GM11168 (cell line): ENCODE results near the gene AHNAK.
"Not testable (repeated sequence)": the region's sequence is repeated elsewhere in the genome, so short reads cannot be mapped to it uniquely, and the experiment has no call there.

Experiments
- in situ Hi-C: fragments of 300-500 bp; cut with MboI; formaldehyde crosslinking; loops from one replicate; pipeline ENCODE4 v1.12.0; 2022; ENCODE audit warnings: low sequenced_read_pairs; ENCODE audit not compliant: unreplicated experiment

Gene AHNAK

DNA sequence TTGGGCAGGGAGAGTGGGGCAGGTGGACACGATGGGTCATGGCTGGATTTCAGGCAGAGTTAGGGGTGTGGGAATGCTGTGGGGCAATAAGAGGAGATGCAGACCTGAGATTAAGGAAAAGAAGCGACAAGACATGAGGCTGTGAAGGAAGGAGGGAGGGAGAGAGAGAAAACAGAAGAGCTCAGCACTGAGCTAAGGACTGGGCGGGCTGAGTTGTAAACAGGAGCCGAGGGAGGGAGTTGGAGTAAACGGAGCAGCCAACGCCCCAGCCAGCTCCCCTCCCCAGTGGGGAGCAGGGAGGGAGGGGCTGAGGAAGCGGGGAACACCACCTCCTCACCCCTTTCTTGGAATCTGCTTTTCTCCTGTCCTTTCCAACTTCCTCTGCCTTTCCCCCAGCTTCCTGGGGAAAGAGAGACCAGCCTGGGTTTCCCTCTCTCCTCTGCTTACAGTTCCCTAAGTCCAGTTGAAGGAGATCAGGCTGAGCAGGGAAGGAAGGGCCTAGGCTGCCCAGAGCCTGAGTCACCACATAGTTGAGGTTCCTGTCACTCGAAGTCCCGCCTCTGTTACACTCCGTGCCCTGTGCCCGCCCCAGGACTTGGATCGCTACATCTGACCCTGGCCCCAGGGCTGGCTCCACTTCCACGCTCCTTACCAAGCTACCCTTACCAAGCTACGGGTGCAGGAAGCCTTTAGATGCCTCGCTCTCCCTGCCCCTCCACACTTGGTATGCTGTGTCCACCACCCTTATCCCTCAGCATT is 6.7 kb upstream of the AHNAK start:
- in situ Hi-C loops: no loop called here

GRCh38 chr11:62552485-62553079 is 6.0 kb upstream of the AHNAK start:
- in situ Hi-C loops: no loop called here

- in situ Hi-C loops: not testable (repeated sequence)
Measured at GRCh38 chr11:62550478-62550877, 3.9 kb upstream of the AHNAK start.

GRCh38 chr11:62548545-62549335 is 2.1 kb upstream of the AHNAK start:
- in situ Hi-C loops: no loop called here

GRCh38 chr11:62547691-62548281 is 1.2 kb upstream of the AHNAK start:
- in situ Hi-C loops: no loop called here

DNA sequence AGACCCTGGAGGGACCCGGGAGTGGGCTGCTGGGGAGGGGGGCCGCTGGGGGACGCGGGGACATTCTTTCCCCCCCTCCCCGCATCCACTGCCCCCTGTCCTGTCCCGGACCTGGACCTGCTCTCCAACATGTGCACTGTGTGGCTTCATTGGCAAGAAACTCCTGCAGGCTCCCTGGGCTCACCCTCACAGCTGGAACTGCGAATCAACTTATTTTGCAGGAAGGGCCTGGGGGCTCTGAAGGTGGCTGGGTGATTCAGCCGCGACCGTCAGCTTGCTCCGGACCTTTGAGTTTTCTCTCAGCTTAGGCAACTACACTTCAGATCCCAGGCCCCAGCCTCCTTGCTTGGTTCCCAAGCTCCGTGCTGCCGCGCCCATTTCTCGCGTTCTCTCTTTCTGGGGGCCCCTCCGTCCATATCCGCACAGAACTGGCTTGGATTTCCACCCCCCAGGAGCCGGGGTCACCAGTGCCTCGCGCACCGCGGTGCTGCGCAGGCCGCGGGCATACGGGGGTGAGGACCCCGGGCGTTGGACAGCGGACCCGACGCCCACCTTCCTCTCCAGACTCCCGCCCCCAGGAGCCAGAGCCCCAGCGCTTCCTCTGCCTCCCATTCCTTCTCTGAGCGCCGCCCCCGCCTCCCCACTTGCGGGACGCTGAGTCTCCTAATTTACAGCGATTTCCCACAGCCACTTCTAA is 471 bp upstream of the AHNAK start:
- in situ Hi-C loops: no loop called here

- in situ Hi-C loops: no loop called here
Measured at GRCh38 chr11:62545437-62546243, 966 bp downstream of the AHNAK start.

DNA sequence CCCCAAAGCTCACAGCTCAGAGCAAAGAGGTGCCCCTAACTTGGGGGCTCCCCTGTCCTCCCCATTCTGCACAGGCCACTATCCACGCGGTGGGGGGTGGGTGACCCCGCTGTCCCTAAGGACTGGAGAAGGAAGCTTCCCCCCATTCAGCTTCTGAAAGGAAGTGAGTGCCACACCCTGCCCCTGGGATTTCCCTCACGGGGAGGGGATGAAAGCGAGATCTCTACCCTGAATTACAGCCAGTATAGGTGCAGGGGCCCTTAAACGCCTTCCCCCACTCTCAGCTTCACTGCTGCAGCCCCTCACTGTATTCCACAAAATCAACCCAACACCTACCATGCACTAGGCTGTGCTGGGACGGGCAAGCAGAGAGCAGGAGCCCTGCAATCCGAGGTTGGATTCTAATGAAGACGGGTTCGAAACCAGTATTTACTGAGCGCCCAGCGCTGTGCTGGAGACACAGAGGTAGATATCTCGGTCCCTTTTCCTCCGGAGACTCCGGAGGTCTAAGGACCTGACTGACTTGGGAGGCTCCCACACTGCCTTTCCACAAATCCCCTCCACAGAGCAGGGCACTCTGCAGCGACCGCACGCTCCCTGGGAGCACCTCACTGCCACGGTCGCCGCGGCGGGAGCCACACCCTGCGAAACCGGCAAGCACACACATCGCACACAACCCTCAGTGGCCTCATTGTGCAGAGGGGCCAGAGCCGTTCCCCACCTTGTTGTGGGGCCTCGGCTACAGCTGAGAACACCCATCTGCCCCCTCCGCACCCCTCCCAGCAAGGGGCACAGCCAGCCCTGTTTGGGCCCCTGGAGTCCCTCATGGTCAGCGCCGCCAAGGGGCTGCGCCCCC is 1.8 kb downstream of the AHNAK start:
- in situ Hi-C loops: no loop called here

DNA sequence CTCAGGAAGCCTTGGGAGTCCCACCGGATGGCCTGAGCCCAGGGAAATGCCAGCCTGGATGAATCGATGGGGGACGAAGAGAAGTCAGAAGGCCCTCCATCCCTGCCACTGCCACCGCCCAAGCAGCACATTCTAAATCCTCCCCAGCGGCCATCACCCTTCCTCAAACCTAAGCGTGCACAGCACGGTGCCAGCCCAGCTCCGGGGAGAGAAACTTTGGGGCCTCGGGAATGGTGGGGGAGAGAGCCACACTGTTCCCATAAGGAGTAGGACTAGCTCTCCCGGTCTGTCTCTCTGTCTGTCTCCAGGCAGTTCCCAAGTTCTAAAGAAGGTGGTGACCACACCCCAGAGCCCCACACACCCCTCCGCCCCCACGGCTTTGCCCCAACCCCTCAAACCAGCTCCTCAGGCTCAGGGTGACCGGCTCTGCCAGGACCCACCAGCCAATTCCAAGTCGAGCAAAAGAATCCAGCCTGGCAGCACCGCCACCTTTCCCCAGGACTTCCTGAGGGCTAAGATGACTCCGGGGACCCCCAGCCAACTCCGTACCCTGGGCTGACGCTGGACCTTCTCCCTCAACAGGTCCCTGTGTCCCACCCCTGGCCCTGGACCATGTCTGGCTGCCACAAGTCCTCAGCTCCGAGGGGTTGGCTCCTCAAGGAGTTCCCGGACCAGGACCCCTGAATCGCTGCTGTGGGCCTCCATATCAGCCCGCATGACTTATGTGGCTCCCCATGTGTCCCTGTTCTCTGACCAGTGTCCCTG is 2.7 kb downstream of the AHNAK start:
- in situ Hi-C loops: no loop called here

GRCh38 chr11:62542750-62543567 is 3.6 kb downstream of the AHNAK start:
- in situ Hi-C loops: no loop called here

DNA sequence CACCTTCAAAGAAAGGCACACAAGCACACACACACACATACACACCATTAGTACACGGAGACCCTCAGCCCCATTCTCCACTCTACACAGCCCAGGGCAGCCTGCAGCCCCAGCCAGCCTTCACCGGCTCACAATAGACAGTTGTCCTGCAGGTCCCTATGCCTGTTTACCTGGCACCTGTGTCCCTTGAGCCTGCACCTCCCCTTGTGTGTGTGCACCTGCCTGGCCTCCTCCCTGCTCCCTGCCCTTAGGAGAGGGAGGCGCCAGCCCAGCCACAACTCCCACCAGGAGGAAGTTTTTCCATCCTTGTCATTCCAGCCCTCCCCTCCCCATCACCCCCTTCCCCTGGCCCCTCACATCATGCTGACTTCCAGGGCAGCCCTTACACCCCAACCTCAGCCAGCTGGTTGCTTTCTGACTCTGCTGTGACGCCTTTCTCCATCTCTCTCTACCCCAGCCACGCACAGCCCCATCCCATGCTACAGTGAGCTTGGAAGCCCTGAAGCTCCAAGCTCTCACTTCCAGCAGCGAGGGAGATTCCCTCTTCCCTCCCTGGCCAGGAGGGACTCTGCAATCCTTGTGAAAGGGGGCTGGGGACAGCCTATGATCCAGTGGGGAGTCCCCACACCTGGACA is 4.4 kb downstream of the AHNAK start:
- in situ Hi-C loops: no loop called here

DNA sequence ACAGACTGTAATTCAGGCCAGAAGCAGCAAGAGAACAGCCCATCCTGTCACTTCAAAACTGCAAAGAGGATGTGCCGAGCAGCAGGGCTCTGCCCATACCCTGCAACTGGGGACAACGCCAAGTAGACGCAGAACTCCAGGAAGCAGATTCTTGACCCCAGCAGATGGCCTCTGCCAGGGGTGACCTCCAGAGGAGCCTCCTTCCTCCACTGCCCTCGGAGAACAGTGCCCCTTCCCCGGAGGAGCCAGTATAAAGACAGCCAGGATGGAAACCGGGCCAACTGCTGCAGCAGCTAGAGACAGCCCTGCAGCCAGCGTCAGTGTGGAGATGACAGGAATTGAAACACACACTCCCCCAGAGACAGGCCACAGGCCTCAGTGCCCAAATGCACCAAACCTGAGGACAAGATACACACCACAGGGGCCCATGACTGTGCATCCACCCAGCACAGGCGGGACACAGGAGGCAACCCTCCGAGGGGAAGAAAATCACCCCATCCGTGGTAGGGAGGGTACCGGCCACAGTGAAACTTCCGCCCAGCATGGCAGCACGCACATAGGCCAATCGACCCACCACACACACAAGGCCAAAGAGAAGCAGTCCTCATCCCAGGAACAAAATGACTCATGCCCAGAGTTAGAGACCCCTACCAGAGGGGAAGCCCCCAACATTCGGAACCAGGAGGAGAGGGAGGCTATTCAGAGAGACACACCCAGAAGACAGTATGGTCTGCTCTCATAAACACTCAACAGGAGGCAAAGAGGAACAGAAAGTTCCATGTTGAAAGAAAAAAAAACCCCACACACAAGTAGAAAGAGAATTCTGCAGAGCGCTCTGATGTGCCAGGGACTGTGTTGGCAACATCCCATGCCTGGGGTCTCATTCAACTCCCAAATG is 5.6 kb downstream of the AHNAK start:
- in situ Hi-C loops: no loop called here

DNA sequence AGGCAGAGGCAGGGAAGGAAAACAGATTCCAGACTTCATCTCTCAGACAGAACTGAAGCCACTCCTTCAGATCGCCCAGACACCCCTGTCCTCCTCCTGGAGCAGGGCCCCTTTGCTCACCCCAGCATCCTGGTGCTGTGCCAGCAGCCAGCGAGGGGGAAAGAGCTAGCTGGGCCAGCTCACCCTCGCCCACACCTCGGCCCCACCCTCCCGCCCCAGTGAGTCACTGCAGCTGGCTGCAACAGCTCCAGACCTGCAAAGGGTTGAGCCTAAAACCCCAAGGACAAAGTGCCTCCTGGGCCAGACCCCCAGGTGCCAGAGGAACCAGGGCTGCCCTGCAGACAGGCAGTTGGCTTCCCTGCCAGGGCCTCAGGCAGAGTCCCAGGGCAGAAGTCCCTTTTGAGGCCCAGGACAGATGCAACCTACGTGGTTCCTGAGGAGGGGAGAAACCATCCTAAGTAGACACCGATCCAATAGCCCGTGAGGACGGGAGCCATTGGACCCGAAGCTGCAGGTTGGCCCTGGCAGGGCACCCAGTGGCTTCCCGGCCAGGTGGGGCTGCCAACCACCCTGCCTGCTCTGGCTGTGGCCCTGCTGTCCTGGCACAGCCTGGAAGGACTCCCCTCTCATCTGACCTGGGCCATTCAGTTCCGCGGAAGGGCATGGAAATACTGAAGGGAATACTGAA is 7.2 kb downstream of the AHNAK start:
- in situ Hi-C loops: no loop called here

DNA sequence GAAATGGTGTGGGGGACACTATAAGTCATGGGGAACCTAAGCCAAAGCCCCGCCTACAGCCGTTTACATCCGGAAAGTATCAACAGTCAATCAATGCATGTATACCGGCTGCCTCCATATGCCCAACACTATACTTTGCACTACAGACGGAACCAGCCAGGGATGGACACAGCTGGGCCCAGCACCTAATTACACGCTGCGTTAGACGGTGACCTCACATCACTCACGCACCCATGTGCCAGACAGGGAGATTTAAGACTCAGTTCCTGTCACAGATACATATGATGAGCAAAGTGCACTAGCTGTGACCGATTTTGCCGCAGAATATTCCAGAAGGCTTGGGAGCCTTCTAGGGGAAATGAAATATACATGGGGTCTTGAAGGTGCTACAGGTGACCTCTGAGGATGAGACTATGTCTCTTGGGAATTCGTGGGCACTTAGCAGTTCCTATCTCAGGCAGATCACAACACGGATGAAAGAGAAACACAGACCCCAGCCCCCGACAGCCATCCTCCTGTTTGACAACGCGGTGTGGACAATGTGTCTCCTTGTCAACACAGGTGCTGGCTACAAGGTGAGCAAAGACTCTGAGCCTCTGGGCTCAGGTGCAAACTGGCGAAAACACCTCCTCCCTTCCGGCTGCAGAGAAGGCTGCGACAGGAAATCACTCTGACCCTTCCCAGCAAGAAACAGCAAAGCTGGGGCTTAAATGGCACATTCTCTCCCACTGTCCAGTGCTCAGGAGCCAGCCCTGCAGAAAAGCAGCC is 8.0 kb downstream of the AHNAK start:
- in situ Hi-C loops: no loop called here
